Heart right ventricle (tissue), 16 donors: ENCODE results near the gene TWF1. TPM values are rescaled to one million over a fixed set of nuclear protein-coding genes. Genes with fewer than 3 reads are reported as not detected.
A peak's percentile ranks its signal among the peaks of the same experiment; 100 is the strongest.

Experiments used
- ATAC-seq, 8 donors: fragments of 200-7000 bp; cut with Tn5 transposase; one replicate each; pipeline ENCODE4 v1.9.1; 2020; ENCODE audit warnings: mild to moderate bottlenecking in 8 of 8, moderate library complexity in 8 of 8, moderate number of reproducible peaks in 1 of 8
- DNase-seq, 2 donors: peaks; one replicate each; pipeline ENCODE4 v3.0.0-alpha.2; 2020
- H3K27ac ChIP-seq, 10 donors: fragments of 200-600 bp; sonication (generic) in 2 of 10; one replicate each; pipeline versions ENCODE4 v1.5.0 to v1.8.0; 2020 to 2022; ENCODE audit warnings: mild to moderate bottlenecking in 3 of 10
- H3K27me3 ChIP-seq, 7 donors: fragments of 200-600 bp; one replicate each; pipeline ENCODE4 v1.8.0; 2021 to 2022; ENCODE audit warnings: mild to moderate bottlenecking in 2 of 7
- H3K36me3 ChIP-seq, 9 donors: fragments of 200-600 bp; sonication (generic) in 1 of 9; one replicate each; pipeline versions ENCODE4 v1.5.0 to v1.8.0; 2020 to 2022; ENCODE audit warnings: mild to moderate bottlenecking in 2 of 9
- H3K4me1 ChIP-seq, 9 donors: fragments of 200-600 bp; sonication (generic) in 1 of 9; one replicate each; pipeline versions ENCODE4 v1.5.0 to v1.8.0; 2020 to 2022; ENCODE audit warnings: mild to moderate bottlenecking in 4 of 9
- H3K4me3 ChIP-seq, 10 donors: fragments of 200-600 bp; sonication (generic) in 2 of 10; one replicate each; pipeline versions ENCODE4 v1.5.0 to v1.8.0; 2020 to 2022; ENCODE audit warnings: mild to moderate bottlenecking in 7 of 10, moderate library complexity in 2 of 10
- H3K9me3 ChIP-seq, 11 donors: fragments of 200-600 bp in 10 of 11; sonication (generic) in 2 of 11; one replicate each; pipeline versions ENCODE4 v1.5.0 to v1.8.0; 2013 to 2022; ENCODE audit warnings: mild to moderate bottlenecking in 2 of 11, control low read depth in 1 of 11, moderate library complexity in 1 of 11
- WGBS, 2 donors: extraction: QIAGEN DNeasy Blood & Tissue Kit; methylation state at CpG; one replicate each; pipeline ENCODE4 v1.1.7; 2013; ENCODE audit warnings: inconsistent platforms in 1 of 2; 5-methylcytosine and 5-hydroxymethylcytosine counted together
- intact Hi-C, 10 donors: fragments of 100-400 bp; cut with DNase I; formaldehyde crosslinking; loops; one replicate each; pipeline versions ENCODE4 v1.11.1 to v1.14.2; 2022
- polyA plus RNA-seq, 2 donors: library from polyadenylated mRNA; stranded (reverse); fragments of 200-250 nt; gene quantifications; one replicate each; pipeline ENCODE4 v1.2.3, GENCODE V29; 2013
- total RNA-seq, 10 donors: library from RNA; stranded (reverse); fragmentation: NEBNext Ultra II Directional in 3 of 10; extraction: Animal tissue kit (Norgen Biotek cat#: 25700) in 3 of 10; gene quantifications; one replicate each; pipeline versions ENCODE4 v1.2.1 to v1.2.4, GENCODE V29; 2021 to 2023
- TF ChIP-seq, protein P1 (sequence below), 9 donors: fragments of 200-600 bp; sonication (generic) in 2 of 9; IDR thresholded peaks; one replicate each; pipeline versions ENCODE4 v1.5.0 to v1.8.0; 2021 to 2022; ENCODE audit warnings: antibody characterized with exemption in 9 of 9, mild to moderate bottlenecking in 5 of 9, moderate library complexity in 1 of 9
- donor health status: Arrhythmogenic right ventricular cardiomyopathy.
- donor health status: ischemic (EF 13 %, LVEDD 7.1; RV severe dilation, severe dysfunction).
- donor health status: healthy with polysubstance abuse.
- donor health status: DM: no; HTN: yes; CAD: no.
- donor health status: DM: no; HTN: no; CAD: no.
- donor health status: ischemic (EF 25% LVEDD 6.9; RV normal size, moderate dysfunction).
- donor health status: ischemic (EF 25% LVEDD 5.7; RV mildly dilated, moderate dysfunction).
- donor health status: healthy.
- donor health status: DM: yes; HTN: yes; CAD: no.
- donor health status: Ischemic cardiomyopathy.
- donor health status: ischemic (EF 35%, LVEDD 5.7; RV mildly dilated, moderate dysfunction).
- donor health status: nonischemic (EF 11% LVEDD 7.7; RV severe dilation, severe dysfunction).
- donor health status: DM: yes; HTN: yes; CAD: no.
- donor health status: PGD.
- donor health status: ischemic (EF 29% LVEDD 5.4; RV normal size, mild dysfunction).
- donor health status: nonischemic (EF 23%, LVEDD 6.1; RV moderate dilation, normal function).

The TWF1 gene
- total and polyA plus RNA-seq, 12 donors, result 8.5 to 21.7 (median 11.1) TPM

DNA sequence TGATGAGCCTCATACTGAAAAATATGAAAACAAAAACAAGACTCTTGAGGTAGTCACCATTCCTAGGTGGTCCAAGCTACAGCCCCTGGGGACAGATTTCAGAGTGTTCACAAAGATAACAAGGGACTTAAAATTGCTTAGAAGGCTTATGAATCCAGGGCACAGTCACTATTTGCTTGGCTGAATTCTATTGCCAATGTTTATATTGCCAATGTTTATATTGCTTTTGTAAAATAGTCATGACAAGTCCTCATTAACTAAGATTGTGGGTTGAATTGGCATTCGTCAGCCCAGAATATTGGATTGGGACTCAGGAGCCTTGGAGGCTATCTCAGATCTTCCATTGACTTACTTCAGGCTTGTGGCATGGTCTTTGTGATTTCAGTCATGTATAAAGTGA lies 36.1 kb upstream of the TWF1 start:
- Histone ChIP-seq H3K9me3 (no peaks in the 10 kb centered on the region), H3K27me3 (no peaks in the 10 kb centered on the region), H3K4me1 (peaks cover 0 to 9% (median 3%) of the 10 kb centered on the region in 9 donors), H3K27ac (no peak overlapping the region), H3K4me3 (no peak overlapping the region), H3K36me3 (peaks cover 0 to 9% (median 0%) of the 10 kb centered on the region in 9 donors)
- ATAC-seq (no peak), DNase-seq (no peak)
- WGBS, 2 donors, result 87 to 98% methylated on average over 1 of the region's 1 CpG
- TF ChIP-seq, protein P1, sequence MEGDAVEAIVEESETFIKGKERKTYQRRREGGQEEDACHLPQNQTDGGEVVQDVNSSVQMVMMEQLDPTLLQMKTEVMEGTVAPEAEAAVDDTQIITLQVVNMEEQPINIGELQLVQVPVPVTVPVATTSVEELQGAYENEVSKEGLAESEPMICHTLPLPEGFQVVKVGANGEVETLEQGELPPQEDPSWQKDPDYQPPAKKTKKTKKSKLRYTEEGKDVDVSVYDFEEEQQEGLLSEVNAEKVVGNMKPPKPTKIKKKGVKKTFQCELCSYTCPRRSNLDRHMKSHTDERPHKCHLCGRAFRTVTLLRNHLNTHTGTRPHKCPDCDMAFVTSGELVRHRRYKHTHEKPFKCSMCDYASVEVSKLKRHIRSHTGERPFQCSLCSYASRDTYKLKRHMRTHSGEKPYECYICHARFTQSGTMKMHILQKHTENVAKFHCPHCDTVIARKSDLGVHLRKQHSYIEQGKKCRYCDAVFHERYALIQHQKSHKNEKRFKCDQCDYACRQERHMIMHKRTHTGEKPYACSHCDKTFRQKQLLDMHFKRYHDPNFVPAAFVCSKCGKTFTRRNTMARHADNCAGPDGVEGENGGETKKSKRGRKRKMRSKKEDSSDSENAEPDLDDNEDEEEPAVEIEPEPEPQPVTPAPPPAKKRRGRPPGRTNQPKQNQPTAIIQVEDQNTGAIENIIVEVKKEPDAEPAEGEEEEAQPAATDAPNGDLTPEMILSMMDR (IDR thresholded peaks at IDR 0.05), result no peak
- intact Hi-C loops, result no loop called here

DNA sequence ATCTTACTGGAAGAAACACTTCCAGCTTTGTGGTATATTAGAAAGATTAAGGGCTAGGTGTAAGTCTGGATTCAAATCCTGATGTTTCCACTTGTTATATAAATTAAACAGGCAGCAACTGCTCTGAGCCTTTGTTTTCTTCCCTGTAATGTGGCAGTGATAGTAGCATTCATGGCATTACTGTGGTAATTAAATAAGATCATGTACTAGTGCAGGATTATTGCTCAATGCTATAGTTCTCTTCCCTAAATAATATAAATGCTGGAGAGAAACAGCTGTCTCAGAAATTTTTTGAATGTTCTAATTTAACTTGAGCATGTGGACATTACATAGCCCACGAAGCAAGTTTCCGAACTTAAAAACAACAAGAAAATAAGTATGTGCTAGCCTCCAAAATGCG lies 35.1 kb upstream of the TWF1 start:
- no peak for ATAC-seq

DNA sequence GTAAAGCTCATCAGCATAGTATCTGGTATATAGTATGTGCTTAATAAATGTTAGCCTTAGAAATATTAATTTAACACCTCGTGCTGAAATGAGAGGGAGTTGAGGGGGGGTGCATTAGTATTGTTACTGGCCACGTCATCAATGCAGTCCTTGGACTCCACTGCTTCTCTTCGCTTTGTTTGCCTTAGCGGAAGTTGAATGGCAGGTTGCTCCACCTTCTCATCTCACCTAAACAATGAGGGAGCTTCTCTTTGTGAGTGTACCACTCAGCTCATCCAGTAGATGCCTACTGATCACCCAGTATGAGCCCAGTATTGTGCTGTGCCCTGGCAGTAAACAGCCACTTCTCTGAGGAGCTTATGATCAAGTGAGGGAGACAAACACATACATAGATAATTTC lies 34.2 kb upstream of the TWF1 start:
- no peaks in the 10 kb centered on the region for H3K27me3 ChIP-seq
- ATAC-seq, result no peak
- intact Hi-C loops, result no loop called here
- no peak overlapping the region for H3K27ac ChIP-seq
- 90 to 95% methylated on average over 4 of the region's 4 CpGs for WGBS, 2 donors
- peaks cover 0 to 8% (median 0%) of the 10 kb centered on the region in 9 donors for H3K36me3 ChIP-seq
- H3K4me3 ChIP-seq, result no peak overlapping the region
- no peaks in the 10 kb centered on the region for H3K9me3 ChIP-seq
- DNase-seq, result no peak
- TF ChIP-seq, protein P1 (IDR thresholded peaks at IDR 0.05), result no peak
- peaks cover 0 to 19% (median 13%) of the 10 kb centered on the region in 9 donors for H3K4me1 ChIP-seq

More for the DNA sequence above, 35.1 kb upstream of the TWF1 start:
- peaks cover 0 to 9% (median 0%) of the 10 kb centered on the region in 9 donors for H3K36me3 ChIP-seq
- H3K27me3 ChIP-seq, result no peaks in the 10 kb centered on the region
- TF ChIP-seq, protein P1 (IDR thresholded peaks at IDR 0.05), result no peak
- intact Hi-C loops, result no loop called here
- WGBS, 2 donors, result 74 to 95% methylated on average over 3 of the region's 3 CpGs
- no peaks in the 10 kb centered on the region for H3K9me3 ChIP-seq
- no peak overlapping the region for H3K4me3 ChIP-seq
- DNase-seq, result no peak
- no peak overlapping the region for H3K27ac ChIP-seq
- H3K4me1 ChIP-seq, result peaks cover 0 to 17% (median 11%) of the 10 kb centered on the region in 9 donors

DNA sequence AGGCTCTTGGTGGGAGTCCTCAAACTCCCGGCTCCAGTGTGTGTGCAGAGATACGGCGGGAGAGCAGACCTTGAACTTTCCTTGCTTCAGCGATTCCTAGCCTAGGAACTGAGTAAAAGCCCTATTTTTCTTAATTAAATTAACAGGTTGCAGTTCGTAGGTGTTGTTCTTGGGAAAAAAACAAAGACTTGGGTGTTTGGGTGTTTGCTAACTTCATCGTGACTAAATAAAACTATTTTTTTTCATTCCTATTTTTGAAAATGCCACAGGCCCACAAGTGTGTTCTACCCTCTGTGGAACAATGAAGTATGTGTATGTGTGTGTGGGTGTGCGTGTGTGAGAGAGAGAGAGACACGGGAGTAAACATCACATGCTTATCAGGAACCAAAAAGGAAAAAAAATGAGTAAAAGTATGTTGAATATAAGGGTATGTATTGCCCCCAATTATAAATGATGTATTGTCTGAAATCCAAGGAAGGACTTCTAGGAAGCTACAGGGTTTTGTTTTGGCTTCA lies 30.4 kb upstream of the TWF1 start:
- H3K27me3 ChIP-seq, result no peaks in the 10 kb centered on the region
- peak overlapping the region; percentile 40 to 86 (median 77) for H3K4me3 ChIP-seq
- DNase-seq (peak in 1 of 2 donors; percentile 27), ATAC-seq (peak in 5 of 8 donors; percentile 56 to 70 (median 66))
- no peaks in the 10 kb centered on the region for H3K9me3 ChIP-seq
- WGBS, 2 donors, result 0 to 1% methylated on average over 8 of the region's 8 CpGs
- intact Hi-C loops, result loop anchor here in 2 of 10 donors (1.0 to 5.0 kb wide), 2 partner anchors 30 to 46 kb away; partner anchors contain the start of gene TWF1 (in 1 of the 2)
- H3K27ac ChIP-seq, result peak overlapping the region; percentile 93 to 98 (median 95)
- TF ChIP-seq, protein P1 (IDR thresholded peaks at IDR 0.05), result no peak
- peaks cover 0 to 28% (median 19%) of the 10 kb centered on the region in 9 donors for H3K4me1 ChIP-seq
- no peaks in the 10 kb centered on the region for H3K36me3 ChIP-seq
